ENCODE results near the gene CTSC. TPM values are rescaled to one million over a fixed set of nuclear protein-coding genes. Genes with fewer than 3 reads are reported as not detected.

CTSC gene
- total and polyA plus RNA-seq, 10 donors = 67.1 to 566 (median 253) TPM

GRCh38 chr11:88292171-88292843 is 45.2 kb downstream of the CTSC start:
- Histone ChIP-seq H3K36me3 (peaks cover 0 to 88% (median 11%) of the 10 kb centered on the region in 6 donors), H3K27me3 (replicated peaks in 1 of 7) (no peaks in the 10 kb centered on the region), H3K27ac (no peak overlapping the region), H3K4me1 (peaks cover 0 to 9% (median under 1%) of the 10 kb centered on the region in 6 donors), H3K4me3 (no peak overlapping the region), H3K9me3 (no peaks in the 10 kb centered on the region)
- 65 to 83% (median 73%) methylated on average over 3 of the region's 3 CpGs for WGBS, 5 donors
- no peak for TF ChIP-seq POLR2A (IDR thresholded peaks at IDR 0.05)
- no peak for TF ChIP-seq POLR2AphosphoS5 (IDR thresholded peaks at IDR 0.05)
- intact Hi-C loops (cut with DNase I; ENCODE audit: low total_unique reads) = no loop called here
- DNase-seq = no peak

GRCh38 chr11:88288560-88288959 is 49.0 kb downstream of the CTSC start:
- no peak for DNase-seq
- intact Hi-C loops (cut with DNase I; ENCODE audit: low total_unique reads) = no loop called here
- H3K27me3 ChIP-seq (replicated peaks in 1 of 7) = no peaks in the 10 kb centered on the region
- H3K4me1 ChIP-seq = peaks cover 0 to 10% (median 0%) of the 10 kb centered on the region in 6 donors
- H3K9me3 ChIP-seq = no peaks in the 10 kb centered on the region
- H3K27ac ChIP-seq = no peak overlapping the region
- TF ChIP-seq CTCF (IDR thresholded peaks at IDR 0.05 in 8 of 11, conservative IDR thresholded peaks at IDR 0.05 in 3 of 11) (no peak), POLR2A (IDR thresholded peaks at IDR 0.05) (no peak), POLR2AphosphoS5 (IDR thresholded peaks at IDR 0.05) (no peak)
- WGBS, 5 donors = 87 to 98% (median 92%) methylated on average over 1 of the region's 1 CpG
- no peak overlapping the region for H3K4me3 ChIP-seq
- peaks cover 0 to 61% (median 2%) of the 10 kb centered on the region in 6 donors for H3K36me3 ChIP-seq

- no peaks in the 10 kb centered on the region for H3K27me3 ChIP-seq (replicated peaks in 1 of 7)
- no peak for DNase-seq
- peaks cover 0 to 37% (median 0%) of the 10 kb centered on the region in 6 donors for H3K36me3 ChIP-seq
- peaks cover 0 to 10% (median 0%) of the 10 kb centered on the region in 6 donors for H3K4me1 ChIP-seq
- intact Hi-C loops (cut with DNase I; ENCODE audit: low total_unique reads) = no loop called here
- H3K4me3 ChIP-seq = no peak overlapping the region
- no peaks in the 10 kb centered on the region for H3K9me3 ChIP-seq
- H3K27ac ChIP-seq = no peak overlapping the region
- TF ChIP-seq CTCF (IDR thresholded peaks at IDR 0.05 in 8 of 11, conservative IDR thresholded peaks at IDR 0.05 in 3 of 11) (no peak), POLR2AphosphoS5 (IDR thresholded peaks at IDR 0.05) (no peak), POLR2A (IDR thresholded peaks at IDR 0.05) (no peak)
Measured at GRCh38 chr11:88284336-88285050, 53.0 kb downstream of the CTSC start.

GRCh38 chr11:88282747-88283515 is 54.6 kb downstream of the CTSC start:
- Histone ChIP-seq H3K36me3 (peaks cover 0 to 23% (median 0%) of the 10 kb centered on the region in 6 donors), H3K27ac (no peak overlapping the region), H3K9me3 (no peaks in the 10 kb centered on the region), H3K27me3 (replicated peaks in 1 of 7) (no peaks in the 10 kb centered on the region), H3K4me1 (peaks cover 0 to 10% (median 0%) of the 10 kb centered on the region in 6 donors), H3K4me3 (no peak overlapping the region)
- 82 to 98% (median 90%) methylated on average over 1 of the region's 1 CpG for WGBS, 5 donors
- TF ChIP-seq POLR2AphosphoS5 (IDR thresholded peaks at IDR 0.05) (no peak), POLR2A (IDR thresholded peaks at IDR 0.05) (no peak), CTCF (IDR thresholded peaks at IDR 0.05 in 8 of 11, conservative IDR thresholded peaks at IDR 0.05 in 3 of 11) (no peak)
- intact Hi-C loops (cut with DNase I; ENCODE audit: low total_unique reads) = no loop called here
- DNase-seq = no peak

All from spleen (tissue), 11 donors.